ENCODE data around the gene AFF3. TPM values are rescaled to one million over a fixed set of nuclear protein-coding genes. Genes with fewer than 3 reads are reported as not detected.
"Not testable (repeated sequence)": the region's sequence is repeated elsewhere in the genome, so short reads cannot be mapped to it uniquely, and the experiment has no call there.

AFF3 gene
- total RNA-seq, 2 experiments from 2014 or later, result 2.6 to 2.9 TPM

DNA sequence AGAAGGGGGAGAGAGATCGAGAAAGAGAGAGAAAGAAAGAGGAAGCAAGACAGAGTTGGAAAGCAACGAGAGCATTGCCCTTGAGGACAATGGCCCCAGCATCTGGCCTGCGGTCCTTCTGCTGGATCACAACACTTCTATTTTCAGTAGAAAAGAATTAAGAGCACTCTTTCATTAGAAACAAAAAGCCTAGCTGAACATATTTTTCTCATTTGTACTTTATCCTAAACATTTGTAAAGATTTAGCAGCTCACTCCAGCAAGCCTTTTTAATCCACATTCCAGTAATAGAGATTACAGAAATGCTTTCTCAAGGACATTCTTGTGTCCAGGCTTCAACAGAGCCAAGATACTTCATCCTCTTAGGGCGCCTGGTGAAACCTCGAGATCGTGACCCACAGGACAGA lies 31.6 kb upstream of the AFF3 start:
- Mint-ChIP-seq H3K9me3 (no peaks in the 10 kb centered on the region), H3K27ac (no peak overlapping the region), H3K36me3 (no peaks in the 10 kb centered on the region), H3K27me3 (no peaks in the 10 kb centered on the region), H3K4me3 (no peak overlapping the region), H3K4me1 (no peaks in the 10 kb centered on the region)
- DNase-seq, result no peak

DNA sequence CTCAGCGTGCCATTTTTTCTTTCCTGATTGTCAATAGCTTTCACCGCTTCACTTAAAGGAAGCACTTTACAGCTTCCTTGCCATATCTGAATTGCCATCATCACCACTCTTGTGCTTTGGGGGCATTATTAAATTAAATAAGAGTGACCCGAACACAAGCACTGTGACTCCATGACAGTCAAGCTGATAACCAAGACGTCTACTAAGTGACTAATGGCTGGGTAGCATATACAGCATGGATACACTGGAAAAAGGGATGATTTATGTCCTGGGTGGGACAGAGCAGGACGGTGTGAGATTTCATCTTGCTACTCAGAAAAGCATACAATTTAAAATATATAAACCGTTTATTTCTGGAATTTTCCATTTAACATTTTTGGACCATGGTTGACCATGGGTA lies 24.3 kb upstream of the AFF3 start:
- Mint-ChIP-seq H3K36me3 (no peaks in the 10 kb centered on the region), H3K4me1 (no peaks in the 10 kb centered on the region), H3K27me3 (no peaks in the 10 kb centered on the region), H3K9me3 (peaks cover 7% of the 10 kb centered on the region), H3K27ac (no peak overlapping the region), H3K4me3 (no peak overlapping the region)
- DNase-seq, result no peak

DNA sequence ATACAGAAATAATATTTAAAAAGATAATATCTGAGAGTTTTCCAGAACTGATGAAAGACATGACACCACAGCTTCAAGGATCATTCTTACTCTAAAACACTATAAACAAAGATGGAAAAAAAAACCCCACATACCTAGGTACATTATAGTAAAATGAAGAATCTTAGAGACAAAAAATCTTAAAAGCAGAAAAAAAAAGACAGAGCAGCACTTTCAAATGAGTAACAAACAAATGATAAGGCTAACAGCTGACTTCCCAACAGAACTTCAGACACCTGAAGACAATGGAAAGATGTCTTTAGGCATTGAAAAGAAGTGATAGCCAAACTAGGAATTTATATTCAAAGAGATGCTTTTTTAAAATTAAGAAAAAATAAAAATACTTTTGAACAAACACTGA lies 21.2 kb upstream of the AFF3 start:
- Mint-ChIP-seq H3K9me3 (peaks cover 7% of the 10 kb centered on the region), H3K4me1 (no peaks in the 10 kb centered on the region), H3K4me3 (no peak overlapping the region), H3K27ac (no peak overlapping the region), H3K27me3 (peaks cover 14% of the 10 kb centered on the region), H3K36me3 (no peaks in the 10 kb centered on the region)
- no peak for DNase-seq

DNA sequence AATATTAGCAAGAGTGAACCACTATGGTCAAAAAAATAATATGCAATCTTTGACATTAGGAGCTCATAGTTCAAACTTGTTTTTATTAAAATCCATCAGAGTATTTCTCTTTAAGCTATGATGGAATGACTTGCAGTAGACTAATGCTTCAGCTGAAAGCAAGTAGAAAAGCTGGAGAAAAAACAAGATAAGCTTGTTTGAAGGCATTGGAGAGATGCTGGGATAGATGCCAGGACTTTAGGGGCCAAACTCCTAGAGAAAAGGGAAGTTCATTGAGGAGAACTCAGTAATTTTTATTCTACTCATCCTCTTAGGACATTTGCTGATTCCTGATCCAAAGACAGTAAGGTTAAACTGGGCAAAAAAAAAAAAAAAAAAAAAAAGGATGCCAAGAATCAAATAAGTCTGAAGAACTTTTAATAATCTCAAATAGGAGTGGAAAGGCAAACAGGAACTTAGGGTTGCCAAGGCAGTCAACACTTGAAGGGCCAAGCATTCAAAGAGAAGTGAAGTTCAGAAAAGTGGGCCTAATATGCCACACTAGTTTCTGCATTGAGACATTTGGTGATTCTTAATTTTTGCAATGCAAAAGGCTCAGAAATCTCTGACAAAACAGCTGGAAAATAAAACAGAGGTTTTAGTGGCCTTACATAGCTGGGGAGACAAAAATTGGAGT lies 19.7 kb upstream of the AFF3 start:
- no peaks in the 10 kb centered on the region for H3K36me3 Mint-ChIP-seq
- no peak for DNase-seq
- peaks cover 7% of the 10 kb centered on the region for H3K9me3 Mint-ChIP-seq
- no peak overlapping the region for H3K4me3 Mint-ChIP-seq
- no peaks in the 10 kb centered on the region for H3K4me1 Mint-ChIP-seq
- no peak overlapping the region for H3K27ac Mint-ChIP-seq
- H3K27me3 Mint-ChIP-seq, result peaks cover 17% of the 10 kb centered on the region

DNA sequence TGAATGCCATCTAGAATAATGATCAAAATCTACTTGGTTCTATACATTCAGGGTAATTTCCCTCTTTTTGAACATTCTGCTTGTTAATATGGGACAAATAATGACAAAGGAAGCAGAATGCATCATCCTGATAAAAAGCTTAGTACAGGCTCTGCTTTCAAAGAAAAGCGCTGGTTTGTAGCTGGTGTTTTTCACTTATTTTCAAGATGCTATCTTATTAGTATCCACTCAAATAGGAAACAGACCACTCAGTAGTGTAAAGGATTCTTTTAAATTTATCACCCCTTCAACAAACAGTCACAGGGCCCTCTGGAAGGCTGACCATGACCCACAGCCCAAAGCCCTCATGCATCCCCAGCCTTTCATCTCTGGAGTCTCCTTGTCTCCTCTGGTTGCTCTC lies 18.0 kb upstream of the AFF3 start:
- Mint-ChIP-seq H3K27ac (no peak overlapping the region), H3K27me3 (peaks cover 17% of the 10 kb centered on the region), H3K9me3 (peaks cover 7% of the 10 kb centered on the region), H3K36me3 (no peaks in the 10 kb centered on the region), H3K4me1 (no peaks in the 10 kb centered on the region), H3K4me3 (no peak overlapping the region)
- no peak for DNase-seq

DNA sequence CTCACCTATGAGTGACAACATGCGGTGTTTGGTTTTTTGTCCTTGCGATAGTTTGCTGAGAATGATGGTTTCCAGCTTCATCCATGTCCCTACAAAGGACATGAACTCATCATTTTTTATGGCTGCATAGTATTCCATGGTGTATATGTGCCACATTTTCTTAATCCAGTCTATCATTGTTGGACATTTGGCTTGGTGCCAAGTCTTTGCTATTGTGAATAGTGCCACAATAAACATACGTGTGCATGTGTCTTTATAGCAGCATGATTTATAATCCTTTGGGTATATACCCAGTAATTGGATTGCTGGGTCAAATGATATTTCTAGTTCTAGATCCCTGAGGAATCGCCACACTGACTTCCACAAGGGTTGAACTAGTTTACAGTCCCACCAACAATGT lies 9.4 kb upstream of the AFF3 start:
- H3K36me3 Mint-ChIP-seq, DNase-seq, H3K9me3 Mint-ChIP-seq, H3K4me1 Mint-ChIP-seq, H3K27me3 Mint-ChIP-seq, H3K4me3 Mint-ChIP-seq, H3K27ac Mint-ChIP-seq: not testable (repeated sequence)

DNA sequence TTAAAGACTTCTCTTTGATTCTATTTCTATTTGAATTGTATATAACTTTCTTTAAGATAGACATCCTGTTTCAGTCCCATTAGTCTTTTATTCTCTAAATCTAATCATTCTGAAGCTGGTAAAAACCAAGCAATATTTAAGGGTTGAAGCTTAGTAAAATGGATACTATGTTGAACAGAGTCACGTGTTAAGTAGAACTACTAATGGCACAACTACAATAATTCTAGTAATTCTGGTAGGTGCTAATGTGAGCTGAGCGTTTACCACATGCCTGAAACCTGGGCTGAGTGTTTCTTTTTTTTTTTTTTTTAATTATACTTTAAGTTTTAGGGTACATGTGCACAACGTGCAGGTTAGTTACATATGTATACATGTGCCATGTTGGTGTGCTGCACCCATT lies 8.9 kb upstream of the AFF3 start:
- H3K27me3 Mint-ChIP-seq, result peaks cover 9% of the 10 kb centered on the region
- peaks cover 7% of the 10 kb centered on the region for H3K9me3 Mint-ChIP-seq
- no peak for DNase-seq
- H3K36me3 Mint-ChIP-seq, result no peaks in the 10 kb centered on the region
- no peak overlapping the region for H3K4me3 Mint-ChIP-seq
- H3K27ac Mint-ChIP-seq, result no peak overlapping the region
- no peaks in the 10 kb centered on the region for H3K4me1 Mint-ChIP-seq

DNA sequence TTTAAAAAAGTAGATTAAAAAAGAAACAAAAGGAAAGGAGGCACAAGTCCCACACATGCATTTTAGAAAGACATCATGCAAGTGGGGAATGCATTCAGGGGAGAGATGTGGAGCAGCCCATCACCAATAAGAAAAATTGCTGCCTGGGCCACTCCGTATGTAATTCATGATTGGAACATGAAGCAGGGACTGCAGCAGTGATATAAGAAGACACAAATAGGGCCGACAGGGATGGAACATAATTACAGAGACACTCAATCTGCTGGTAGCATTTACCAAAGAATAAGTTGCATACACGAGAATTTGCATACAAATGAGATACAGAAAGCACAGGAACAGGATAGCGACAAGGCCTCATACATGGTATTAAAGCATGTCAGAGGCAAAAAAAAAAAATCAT lies 6.5 kb upstream of the AFF3 start:
- Mint-ChIP-seq H3K9me3 (peaks cover 4% of the 10 kb centered on the region), H3K36me3 (no peaks in the 10 kb centered on the region), H3K27ac (no peak overlapping the region), H3K4me3 (no peak overlapping the region), H3K27me3 (peaks cover 4% of the 10 kb centered on the region), H3K4me1 (no peaks in the 10 kb centered on the region)
- no peak for DNase-seq

DNA sequence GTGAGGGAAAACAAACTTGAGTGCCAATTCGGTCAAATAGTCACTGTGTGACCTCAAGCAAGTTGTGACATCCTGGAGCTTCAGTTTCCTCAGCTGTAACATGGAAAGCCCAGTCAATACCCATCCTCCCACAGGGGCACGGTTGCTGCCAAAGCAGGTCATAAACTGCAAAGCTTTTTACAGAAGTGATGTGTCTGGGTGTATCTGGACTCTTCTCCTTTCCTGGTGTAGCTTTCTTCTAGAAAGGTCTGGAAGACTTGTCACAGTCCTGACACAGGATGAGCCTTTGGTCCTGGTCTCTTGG lies 4.2 kb upstream of the AFF3 start:
- H3K9me3 Mint-ChIP-seq, result peaks cover 8% of the 10 kb centered on the region
- H3K4me3 Mint-ChIP-seq, result no peak overlapping the region
- H3K4me1 Mint-ChIP-seq, result peaks cover 18% of the 10 kb centered on the region
- H3K36me3 Mint-ChIP-seq, result peaks cover 5% of the 10 kb centered on the region
- H3K27me3 Mint-ChIP-seq, result peaks cover 7% of the 10 kb centered on the region
- DNase-seq, result no peak
- no peak overlapping the region for H3K27ac Mint-ChIP-seq

DNA sequence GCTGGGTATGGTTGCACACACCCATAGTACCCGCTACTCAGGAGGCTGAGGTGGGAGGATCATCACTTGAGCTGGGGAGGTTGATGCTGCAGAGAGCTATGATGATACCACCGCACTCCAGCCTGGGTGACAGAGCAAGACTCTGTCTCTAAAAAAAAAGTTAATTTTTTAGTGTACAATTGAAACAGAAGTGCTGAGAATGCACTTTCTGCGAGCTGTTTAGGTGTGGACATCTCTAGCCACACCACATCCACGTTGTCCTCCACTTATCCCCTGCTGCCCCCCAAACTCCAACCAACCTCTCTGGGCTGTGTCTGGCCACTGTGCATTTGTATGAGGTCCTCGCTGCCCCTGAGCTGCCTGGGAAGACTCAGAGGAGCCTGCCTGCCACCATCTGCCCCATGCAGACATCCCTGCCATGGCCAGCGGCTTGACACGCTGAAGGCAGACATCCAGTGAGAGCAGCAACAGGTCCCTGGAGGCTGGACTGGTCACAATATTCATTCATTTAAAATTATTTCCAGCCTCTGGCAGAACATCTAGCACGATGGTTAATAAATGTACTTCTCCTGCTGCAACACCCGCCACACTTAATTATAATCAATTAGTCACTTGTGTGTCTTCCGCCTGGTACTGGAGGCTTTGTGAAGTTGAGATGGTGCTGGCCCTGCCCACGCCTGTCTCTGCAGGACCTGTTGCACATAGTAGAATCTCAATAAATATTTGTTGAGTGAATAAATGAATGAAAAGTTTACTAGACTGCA lies 3.7 kb upstream of the AFF3 start:
- Mint-ChIP-seq H3K36me3 (peaks cover 5% of the 10 kb centered on the region), H3K27ac (no peak overlapping the region), H3K4me1 (peaks cover 21% of the 10 kb centered on the region), H3K9me3 (peaks cover 8% of the 10 kb centered on the region), H3K4me3 (no peak overlapping the region), H3K27me3 (peaks cover 7% of the 10 kb centered on the region)
- no peak for DNase-seq

DNA sequence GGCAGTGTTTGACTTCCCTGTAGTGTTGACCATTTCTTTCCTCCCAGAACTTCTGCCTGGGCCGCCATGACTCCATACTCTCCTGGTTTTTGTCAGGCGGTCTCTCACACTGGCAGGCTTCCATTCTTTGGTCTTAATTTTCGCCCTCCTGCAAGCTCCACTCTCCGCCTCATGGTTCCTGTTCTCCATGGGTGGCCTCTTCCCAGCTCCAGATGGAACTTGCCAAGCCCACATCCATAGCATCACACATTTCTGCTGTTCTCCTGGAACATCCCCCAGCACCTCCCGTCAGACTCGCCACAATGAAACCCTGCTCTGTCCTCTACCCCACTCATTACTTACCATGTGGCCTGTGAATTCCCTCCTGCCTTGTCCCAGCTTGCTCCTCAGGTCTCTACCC lies 896 bp upstream of the AFF3 start:
- peaks cover 36% of the 10 kb centered on the region for H3K4me1 Mint-ChIP-seq
- H3K4me3 Mint-ChIP-seq, result no peak overlapping the region
- H3K9me3 Mint-ChIP-seq, result peaks cover 7% of the 10 kb centered on the region
- peaks cover 13% of the 10 kb centered on the region for H3K27me3 Mint-ChIP-seq
- peak overlapping the region; percentile 17 for H3K27ac Mint-ChIP-seq
- DNase-seq, result no peak
- peaks cover 5% of the 10 kb centered on the region for H3K36me3 Mint-ChIP-seq

DNA sequence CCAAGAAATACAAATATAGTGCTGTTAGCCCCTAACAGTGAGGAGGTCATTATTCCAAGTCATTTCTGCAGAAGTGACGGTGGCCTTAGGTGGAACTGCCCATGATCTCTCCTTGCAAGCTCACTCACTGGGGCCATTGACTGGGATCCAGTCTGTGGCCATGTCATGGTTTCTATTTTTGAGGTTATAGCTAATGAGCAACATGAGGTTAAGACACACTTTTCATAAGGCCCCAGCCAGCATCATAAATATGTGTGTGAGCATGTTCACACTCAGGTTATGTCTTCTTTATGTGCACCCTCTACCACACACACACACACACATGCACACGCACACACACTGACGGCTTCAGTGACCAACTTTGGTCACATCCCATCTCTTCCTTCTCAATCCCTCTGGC lies 484 bp downstream of the AFF3 start:
- H3K27ac Mint-ChIP-seq, result peak overlapping the region; percentile 80
- peaks cover 13% of the 10 kb centered on the region for H3K27me3 Mint-ChIP-seq
- H3K36me3 Mint-ChIP-seq, result peaks cover 7% of the 10 kb centered on the region
- peaks cover 7% of the 10 kb centered on the region for H3K9me3 Mint-ChIP-seq
- no peak for DNase-seq
- H3K4me3 Mint-ChIP-seq, result peak overlapping the region; percentile 80
- H3K4me1 Mint-ChIP-seq, result peaks cover 49% of the 10 kb centered on the region

DNA sequence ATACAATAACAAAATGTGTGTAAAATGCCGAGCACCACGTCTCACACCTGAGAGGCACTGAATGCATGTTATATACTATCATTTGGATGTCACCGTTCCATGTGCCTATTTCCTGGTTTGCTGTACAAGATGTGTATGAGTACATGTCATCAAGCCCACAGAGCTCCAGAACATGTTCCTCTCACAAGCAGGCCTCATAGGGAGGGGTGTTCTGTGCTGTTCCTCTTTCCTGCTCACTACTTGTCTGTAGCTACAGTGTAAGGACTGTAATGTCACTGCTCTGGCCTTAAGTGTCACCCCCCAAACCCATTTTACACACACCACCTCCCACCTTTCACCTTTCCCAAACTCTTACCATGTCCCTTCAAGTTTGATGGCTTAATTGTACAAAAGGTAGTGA lies 1.8 kb downstream of the AFF3 start:
- no peak for DNase-seq
- Mint-ChIP-seq H3K9me3 (peaks cover 7% of the 10 kb centered on the region), H3K27ac (no peak overlapping the region), H3K4me1 (peaks cover 49% of the 10 kb centered on the region), H3K36me3 (peaks cover 7% of the 10 kb centered on the region), H3K27me3 (peaks cover 9% of the 10 kb centered on the region), H3K4me3 (peak overlapping the region; percentile 0)

DNA sequence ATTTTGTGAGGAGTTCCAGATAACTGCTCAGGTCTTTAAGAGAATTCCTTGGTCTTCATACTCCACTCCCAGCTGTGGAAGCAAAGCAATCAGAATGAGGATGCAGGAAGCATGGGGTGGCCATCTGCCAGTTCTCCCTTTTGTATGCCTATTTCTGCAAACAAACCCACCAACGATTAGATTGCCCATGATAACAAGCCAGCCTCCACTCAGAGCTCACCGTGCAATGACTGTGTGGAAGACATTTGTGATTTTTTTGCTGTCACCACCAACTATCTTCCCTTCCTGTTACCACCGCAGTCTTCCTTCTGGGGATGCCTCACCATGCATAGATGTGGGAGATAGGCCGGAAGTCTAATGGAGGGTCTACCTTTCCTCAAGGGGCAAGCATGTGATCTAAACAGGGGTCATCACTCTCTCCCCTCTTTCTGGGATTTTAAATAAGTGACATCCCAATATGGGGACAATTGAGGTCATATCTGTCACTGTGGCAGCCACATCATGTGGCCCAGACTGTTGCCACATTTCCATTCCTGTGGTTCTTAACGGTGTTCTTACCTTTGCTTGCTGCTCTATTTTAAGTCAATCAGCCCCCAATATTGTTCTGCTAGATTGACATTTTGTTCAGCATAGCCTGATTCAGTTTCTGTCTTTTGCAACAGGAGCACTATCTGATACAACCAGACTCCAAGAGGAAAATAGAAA lies 4.4 kb downstream of the AFF3 start:
- H3K4me1 Mint-ChIP-seq, result peaks cover 45% of the 10 kb centered on the region
- peak; percentile 38 for DNase-seq
- H3K9me3 Mint-ChIP-seq, result peaks cover under 1% of the 10 kb centered on the region
- peak overlapping the region; percentile 18 for H3K4me3 Mint-ChIP-seq
- peaks cover 7% of the 10 kb centered on the region for H3K27me3 Mint-ChIP-seq
- peaks cover 3% of the 10 kb centered on the region for H3K36me3 Mint-ChIP-seq
- H3K27ac Mint-ChIP-seq, result no peak overlapping the region

DNA sequence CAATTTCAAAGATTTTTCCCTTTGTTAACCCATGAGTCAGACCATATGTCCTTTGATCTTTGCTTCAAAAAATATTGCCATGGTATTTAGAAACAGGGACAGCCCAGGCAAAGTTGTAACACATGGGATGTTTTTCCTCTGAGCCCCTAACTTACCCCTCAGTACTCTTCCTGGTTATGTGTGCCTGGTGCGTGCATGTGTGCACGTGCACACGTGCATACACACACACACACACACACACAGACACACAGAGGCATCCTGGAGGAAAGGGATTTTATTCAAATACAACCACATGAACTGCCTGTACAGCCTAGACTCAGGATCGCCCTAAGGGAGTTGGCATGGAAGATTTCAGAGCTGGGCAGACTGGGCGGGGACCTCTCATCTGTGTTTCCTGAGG lies 5.1 kb downstream of the AFF3 start:
- Mint-ChIP-seq H3K36me3 (peaks cover 2% of the 10 kb centered on the region), H3K27ac (no peak overlapping the region), H3K9me3 (no peaks in the 10 kb centered on the region), H3K4me1 (peaks cover 38% of the 10 kb centered on the region), H3K4me3 (no peak overlapping the region), H3K27me3 (peaks cover 6% of the 10 kb centered on the region)
- no peak for DNase-seq

DNA sequence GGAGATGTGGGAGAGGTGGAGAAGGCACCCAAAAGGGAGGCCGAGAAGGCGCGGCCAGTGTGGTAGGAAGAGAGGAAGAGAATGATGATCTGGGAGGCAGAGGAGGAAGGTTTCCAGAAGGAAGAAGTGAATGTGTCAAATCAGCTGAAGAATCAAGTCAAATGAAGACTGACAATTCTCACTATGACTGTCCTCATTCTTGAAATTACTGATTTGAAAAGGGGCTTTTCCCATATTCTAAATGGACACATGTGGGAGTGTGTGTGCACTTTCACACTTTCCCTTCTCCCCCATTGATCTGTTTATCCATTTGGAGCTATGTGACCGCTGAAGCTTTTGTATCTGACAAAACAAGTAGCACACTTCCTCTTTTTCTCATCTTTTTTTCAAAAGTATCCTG lies 6.1 kb downstream of the AFF3 start:
- Mint-ChIP-seq H3K9me3 (no peaks in the 10 kb centered on the region), H3K4me1 (peaks cover 30% of the 10 kb centered on the region), H3K4me3 (no peak overlapping the region), H3K36me3 (peaks cover 2% of the 10 kb centered on the region), H3K27me3 (peaks cover 6% of the 10 kb centered on the region), H3K27ac (no peak overlapping the region)
- DNase-seq, result peak; percentile 5

Data from activated naive CD8-positive, alpha-beta T cell treated with anti-CD3 and anti-CD28 coated beads for 36 hours (primary cell).